K562 (cell line): ENCODE data around the gene GCDH. TPM values are rescaled to one million over a fixed set of nuclear protein-coding genes. Genes with fewer than 3 reads are reported as not detected.

Source experiments
- C11orf30 ChIP-seq: fragments of 450-650 bp; IDR thresholded peaks from 2 replicates; pipeline ENCODE4 v1.6.1; 2016; ENCODE audit warnings: low read depth, mild to moderate bottlenecking
- DIDO1 ChIP-seq: fragments of 450-650 bp; IDR thresholded peaks from 2 replicates; pipeline ENCODE4 v1.6.1; 2016; ENCODE audit warnings: low read depth, missing biosample characterization, missing genetic modification characterization
- EP300 ChIP-seq: IDR thresholded peaks from 2 replicates; pipeline ENCODE4 v1.6.1; 2012; ENCODE audit warnings: low read length, improper control_type of control experiment
- ERF ChIP-seq: fragments of 450-650 bp; formaldehyde crosslinking; IDR thresholded peaks from 2 replicates; pipeline ENCODE4 v1.4.0; 2020; ENCODE audit warnings: mild to moderate bottlenecking, mixed read lengths
- ETV1 ChIP-seq: fragments of 450-650 bp; conservative IDR thresholded peaks from 2 replicates; pipeline ENCODE4 v1.6.1; 2016; ENCODE audit warnings: missing genetic modification characterization, control low read depth, low read depth, missing compliant biosample characterization
- MEF2A ChIP-seq: IDR thresholded peaks from 2 replicates; pipeline ENCODE4 v1.6.1; 2011; ENCODE audit warnings: low read depth, mild to moderate bottlenecking, low read length, moderate library complexity; ENCODE audit not compliant: control insufficient read depth
- SP1 ChIP-seq: sonication (generic); formaldehyde crosslinking; IDR thresholded peaks from 2 replicates; pipeline ENCODE4 v1.8.1; 2022; ENCODE audit warnings: mild to moderate bottlenecking, missing genetic modification reagents
- TBL1XR1 ChIP-seq, 2 experiments: IDR thresholded peaks; 2 replicates each; pipeline ENCODE4 v1.6.1; 2012; ENCODE audit warnings: improper control_type of control experiment in 2 of 2, low read length in 2 of 2, mild to moderate bottlenecking in 1 of 2
- TCFL5 ChIP-seq: fragments of 250-450 bp; sonication (Bioruptor Pico); conservative IDR thresholded peaks from 2 replicates; pipeline ENCODE4 v1.6.1; 2021; ENCODE audit warnings: mild to moderate bottlenecking, moderate library complexity, matching md5 sums
- XRCC3 ChIP-seq: fragments of 450-650 bp; IDR thresholded peaks from 2 replicates; pipeline ENCODE4 v1.6.1; 2017; ENCODE audit warnings: mild to moderate bottlenecking, moderate library complexity
- ZC3H8 ChIP-seq: fragments of 450-650 bp; IDR thresholded peaks from 2 replicates; pipeline ENCODE4 v1.6.1; 2017
- ZNF436 ChIP-seq: fragments of 250-450, 450-650 bp; sonication (Bioruptor Pico); formaldehyde crosslinking; IDR thresholded peaks from 2 replicates; pipeline ENCODE4 v1.7.0; 2020; ENCODE audit warnings: mild to moderate bottlenecking
- ZNF561 ChIP-seq: fragments of 450-650 bp; formaldehyde crosslinking; conservative IDR thresholded peaks from 2 replicates; pipeline ENCODE4 v1.4.0; 2020; ENCODE audit warnings: mild to moderate bottlenecking, moderate library complexity
- ZNF644 ChIP-seq: fragments of 200-800 bp; sonication (Bioruptor generic); IDR thresholded peaks from 2 replicates; pipeline ENCODE4 v1.6.1; 2016; ENCODE audit warnings: low read depth, missing genetic modification characterization, missing compliant biosample characterization
- ZNF695 ChIP-seq: fragments of 450-650 bp; formaldehyde crosslinking; IDR thresholded peaks from 2 replicates; pipeline ENCODE4 v1.4.0; 2020; ENCODE audit warnings: mild to moderate bottlenecking, moderate library complexity
- ZNF707 ChIP-seq: fragments of 250-450 bp; sonication (Bioruptor Pico); conservative IDR thresholded peaks from 2 replicates; pipeline ENCODE4 v1.8.0; 2022; ENCODE audit warnings: inconsistent platforms, mild to moderate bottlenecking, moderate library complexity
- polyA plus RNA-seq, 8 experiments: library from polyadenylated mRNA; depleted of rRNA in 4 of 8; stranded (reverse) in 5 of 8; unstranded in 3 of 8; fragments of >200 nt; fragmentation: Nextera tagmentation in 2 of 8; fragmentation: Illumina TruSeq in 1 of 8; extraction: Ambion mirVana in 2 of 8; extraction: Trizol in 1 of 8; gene quantifications; 2 replicates each; pipeline versions ENCODE4 v1.2.1 to v1.2.3, GENCODE V29; 2011 to 2014; ENCODE audit warnings: inconsistent platforms in 1 of 8, missing spikeins in 1 of 8
- total RNA-seq, 7 experiments: library from RNA; depleted of rRNA in 6 of 7; stranded (reverse); fragments of >200 nt in 6 of 7; fragmentation: Illumina TruSeq in 2 of 7; extraction: Trizol in 2 of 7; gene quantifications; 2 replicates each; pipeline versions ENCODE4 v1.2.1 to v1.2.3, GENCODE V29; 2011 to 2021; ENCODE audit warnings: low replicate concordance in 1 of 7
- TF ChIP-seq, protein P1 (sequence below): fragments of 250-450 bp; sonication (Bioruptor Pico); IDR thresholded peaks from 2 replicates; pipeline ENCODE4 v1.4.0; 2020; ENCODE audit warnings: mild to moderate bottlenecking, moderate library complexity, borderline replicate concordance
- TF ChIP-seq, protein P2 (sequence below): fragments of 150-350 bp; conservative IDR thresholded peaks from 2 replicates; pipeline ENCODE4 v1.6.1; 2014; ENCODE audit warnings: low read length
- TF ChIP-seq, protein P3 (sequence below), 2 experiments: IDR thresholded peaks; 2 replicates each; pipeline ENCODE4 v1.6.1; 2012; ENCODE audit warnings: improper control_type of control experiment in 2 of 2, low read depth in 2 of 2, low read length in 2 of 2, borderline replicate concordance in 1 of 2
- TF ChIP-seq, protein P4 (sequence below): sonication (generic); formaldehyde crosslinking; IDR thresholded peaks from 2 replicates; pipeline ENCODE4 v1.9.0; 2022; ENCODE audit warnings: mild to moderate bottlenecking, missing genetic modification reagents

Gene GCDH
- total and polyA plus RNA-seq, 9 of the 15 experiments (the other 6 are each of a cell fraction or from before 2014, with no cell fraction given): 2.9 to 50.8 (median 19.1) TPM

DNA sequence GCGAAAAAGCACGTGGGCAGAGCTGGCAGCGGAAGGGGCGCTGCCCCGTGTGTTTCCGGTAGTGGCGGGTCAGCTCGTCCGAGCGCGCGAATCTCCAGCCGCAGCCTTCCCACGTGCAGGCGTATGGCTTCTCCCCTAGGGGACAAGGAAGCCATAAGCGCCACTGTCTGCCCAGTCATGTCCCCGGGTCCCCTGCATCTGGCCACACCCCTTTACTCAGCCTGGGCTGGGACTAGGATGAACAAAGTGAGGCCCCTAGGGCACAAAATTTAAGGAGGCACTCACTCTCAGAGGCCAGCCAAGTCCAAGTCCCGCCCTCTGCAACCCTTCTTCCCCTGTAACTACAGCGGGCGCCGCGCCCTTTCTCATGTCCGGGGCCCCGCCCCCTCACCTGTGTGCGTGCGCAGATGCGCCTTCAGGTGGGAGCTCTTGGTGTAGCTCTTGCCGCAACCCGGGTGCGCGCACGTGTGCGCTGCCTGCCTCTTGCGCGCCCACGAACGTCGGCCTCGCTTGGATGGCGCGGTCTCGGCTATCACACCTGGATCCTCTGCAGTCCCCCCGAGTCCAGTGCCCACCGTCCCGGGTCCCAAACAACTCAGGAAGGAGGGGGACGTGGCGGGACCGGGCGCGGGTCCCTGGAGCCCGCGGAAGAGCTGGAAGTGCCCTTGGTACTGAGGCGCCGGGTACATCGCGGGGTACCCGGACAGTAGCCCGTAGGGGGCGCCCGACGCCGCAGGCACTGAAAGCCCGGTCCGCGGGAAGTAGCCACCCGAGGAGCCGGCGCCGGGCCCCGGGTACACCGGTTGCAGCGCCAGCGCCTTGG, 5.8 kb upstream of the GCDH start (continued):
- TF ChIP-seq, protein P1, sequence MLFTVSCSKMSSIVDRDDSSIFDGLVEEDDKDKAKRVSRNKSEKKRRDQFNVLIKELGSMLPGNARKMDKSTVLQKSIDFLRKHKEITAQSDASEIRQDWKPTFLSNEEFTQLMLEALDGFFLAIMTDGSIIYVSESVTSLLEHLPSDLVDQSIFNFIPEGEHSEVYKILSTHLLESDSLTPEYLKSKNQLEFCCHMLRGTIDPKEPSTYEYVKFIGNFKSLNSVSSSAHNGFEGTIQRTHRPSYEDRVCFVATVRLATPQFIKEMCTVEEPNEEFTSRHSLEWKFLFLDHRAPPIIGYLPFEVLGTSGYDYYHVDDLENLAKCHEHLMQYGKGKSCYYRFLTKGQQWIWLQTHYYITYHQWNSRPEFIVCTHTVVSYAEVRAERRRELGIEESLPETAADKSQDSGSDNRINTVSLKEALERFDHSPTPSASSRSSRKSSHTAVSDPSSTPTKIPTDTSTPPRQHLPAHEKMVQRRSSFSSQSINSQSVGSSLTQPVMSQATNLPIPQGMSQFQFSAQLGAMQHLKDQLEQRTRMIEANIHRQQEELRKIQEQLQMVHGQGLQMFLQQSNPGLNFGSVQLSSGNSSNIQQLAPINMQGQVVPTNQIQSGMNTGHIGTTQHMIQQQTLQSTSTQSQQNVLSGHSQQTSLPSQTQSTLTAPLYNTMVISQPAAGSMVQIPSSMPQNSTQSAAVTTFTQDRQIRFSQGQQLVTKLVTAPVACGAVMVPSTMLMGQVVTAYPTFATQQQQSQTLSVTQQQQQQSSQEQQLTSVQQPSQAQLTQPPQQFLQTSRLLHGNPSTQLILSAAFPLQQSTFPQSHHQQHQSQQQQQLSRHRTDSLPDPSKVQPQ (CRISPR knock-in tag): no peak
- TF ChIP-seq, protein P2, sequence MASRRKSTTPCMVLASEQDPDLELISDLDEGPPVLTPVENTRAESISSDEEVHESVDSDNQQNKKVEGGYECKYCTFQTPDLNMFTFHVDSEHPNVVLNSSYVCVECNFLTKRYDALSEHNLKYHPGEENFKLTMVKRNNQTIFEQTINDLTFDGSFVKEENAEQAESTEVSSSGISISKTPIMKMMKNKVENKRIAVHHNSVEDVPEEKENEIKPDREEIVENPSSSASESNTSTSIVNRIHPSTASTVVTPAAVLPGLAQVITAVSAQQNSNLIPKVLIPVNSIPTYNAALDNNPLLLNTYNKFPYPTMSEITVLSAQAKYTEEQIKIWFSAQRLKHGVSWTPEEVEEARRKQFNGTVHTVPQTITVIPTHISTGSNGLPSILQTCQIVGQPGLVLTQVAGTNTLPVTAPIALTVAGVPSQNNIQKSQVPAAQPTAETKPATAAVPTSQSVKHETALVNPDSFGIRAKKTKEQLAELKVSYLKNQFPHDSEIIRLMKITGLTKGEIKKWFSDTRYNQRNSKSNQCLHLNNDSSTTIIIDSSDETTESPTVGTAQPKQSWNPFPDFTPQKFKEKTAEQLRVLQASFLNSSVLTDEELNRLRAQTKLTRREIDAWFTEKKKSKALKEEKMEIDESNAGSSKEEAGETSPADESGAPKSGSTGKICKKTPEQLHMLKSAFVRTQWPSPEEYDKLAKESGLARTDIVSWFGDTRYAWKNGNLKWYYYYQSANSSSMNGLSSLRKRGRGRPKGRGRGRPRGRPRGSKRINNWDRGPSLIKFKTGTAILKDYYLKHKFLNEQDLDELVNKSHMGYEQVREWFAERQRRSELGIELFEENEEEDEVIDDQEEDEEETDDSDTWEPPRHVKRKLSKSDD: no peak
- TF ChIP-seq, protein P3, sequence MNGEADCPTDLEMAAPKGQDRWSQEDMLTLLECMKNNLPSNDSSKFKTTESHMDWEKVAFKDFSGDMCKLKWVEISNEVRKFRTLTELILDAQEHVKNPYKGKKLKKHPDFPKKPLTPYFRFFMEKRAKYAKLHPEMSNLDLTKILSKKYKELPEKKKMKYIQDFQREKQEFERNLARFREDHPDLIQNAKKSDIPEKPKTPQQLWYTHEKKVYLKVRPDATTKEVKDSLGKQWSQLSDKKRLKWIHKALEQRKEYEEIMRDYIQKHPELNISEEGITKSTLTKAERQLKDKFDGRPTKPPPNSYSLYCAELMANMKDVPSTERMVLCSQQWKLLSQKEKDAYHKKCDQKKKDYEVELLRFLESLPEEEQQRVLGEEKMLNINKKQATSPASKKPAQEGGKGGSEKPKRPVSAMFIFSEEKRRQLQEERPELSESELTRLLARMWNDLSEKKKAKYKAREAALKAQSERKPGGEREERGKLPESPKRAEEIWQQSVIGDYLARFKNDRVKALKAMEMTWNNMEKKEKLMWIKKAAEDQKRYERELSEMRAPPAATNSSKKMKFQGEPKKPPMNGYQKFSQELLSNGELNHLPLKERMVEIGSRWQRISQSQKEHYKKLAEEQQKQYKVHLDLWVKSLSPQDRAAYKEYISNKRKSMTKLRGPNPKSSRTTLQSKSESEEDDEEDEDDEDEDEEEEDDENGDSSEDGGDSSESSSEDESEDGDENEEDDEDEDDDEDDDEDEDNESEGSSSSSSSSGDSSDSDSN (IDR thresholded peaks at IDR 0.05; ENCODE audit: borderline replicate concordance in 1 of 2, low read depth in 2 of 2, low read length in 2 of 2): peak; percentile 97
- TF ChIP-seq ZNF644 (no peak), TCFL5 (CRISPR knock-in tag) (no peak), ZNF561 (no peak), ZNF695 (0 out of 2 replicates have a peak, but pooled peaks have one; percentile 54), ERF (CRISPR knock-in tag) (no peak; the same call in 1 of the 2 replicates), SP1 (CRISPR knock-in tag) (peak; percentile 77), ZC3H8 (no peak), ZNF436 (CRISPR knock-in tag) (0 out of 2 replicates have a peak, but pooled peaks have one; percentile 25), EP300 (peak; percentile 32; the same call in 1 of the 2 replicates), C11orf30 (0 out of 2 replicates have a peak, but pooled peaks have one; percentile 18), TBL1XR1 (IDR thresholded peaks at IDR 0.05; ENCODE audit: low read length in 2 of 2) (no peak), XRCC3 (no peak), MEF2A (no peak), ZNF707 (CRISPR knock-in tag) (no peak), DIDO1 (tag) (no peak), ETV1 (tag) (no peak)
- TF ChIP-seq, protein P4, sequence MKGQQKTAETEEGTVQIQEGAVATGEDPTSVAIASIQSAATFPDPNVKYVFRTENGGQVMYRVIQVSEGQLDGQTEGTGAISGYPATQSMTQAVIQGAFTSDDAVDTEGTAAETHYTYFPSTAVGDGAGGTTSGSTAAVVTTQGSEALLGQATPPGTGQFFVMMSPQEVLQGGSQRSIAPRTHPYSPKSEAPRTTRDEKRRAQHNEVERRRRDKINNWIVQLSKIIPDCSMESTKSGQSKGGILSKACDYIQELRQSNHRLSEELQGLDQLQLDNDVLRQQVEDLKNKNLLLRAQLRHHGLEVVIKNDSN: peak; percentile 68
